GM18502 (cell line): ENCODE measurements around the gene CLEC3B.
"Not testable (repeated sequence)": the region's sequence is repeated elsewhere in the genome, so short reads cannot be mapped to it uniquely, and the experiment has no call there.

Experiments
- ATAC-seq: cut with Tn5 transposase; IDR thresholded peaks from one replicate; pipeline ENCODE4 v1.9.1; 2021; ENCODE audit warnings: mild to moderate bottlenecking; ENCODE audit not compliant: unreplicated experiment, poor library complexity

CLEC3B gene

DNA sequence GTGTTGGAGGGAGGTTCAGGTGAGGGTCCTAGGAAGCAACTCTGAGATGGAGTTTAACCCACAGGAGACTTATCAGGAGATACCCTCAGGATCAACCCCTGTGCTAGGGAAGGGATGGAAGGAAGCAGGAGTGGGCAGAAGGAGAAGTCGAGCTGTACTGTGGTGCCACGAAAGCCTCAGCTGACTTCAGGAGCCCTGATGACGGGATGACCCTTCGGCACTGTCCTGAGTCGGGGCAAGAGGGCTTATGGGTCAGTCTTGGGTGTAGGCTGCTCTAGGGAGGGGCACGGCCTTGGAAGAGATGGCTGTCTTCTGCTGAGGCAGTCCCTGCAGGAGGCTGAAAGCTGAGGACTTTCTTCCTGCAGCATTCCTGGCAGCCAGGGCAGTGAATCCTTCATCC, 7.7 kb downstream of the CLEC3B start:
- ATAC-seq: no peak

DNA sequence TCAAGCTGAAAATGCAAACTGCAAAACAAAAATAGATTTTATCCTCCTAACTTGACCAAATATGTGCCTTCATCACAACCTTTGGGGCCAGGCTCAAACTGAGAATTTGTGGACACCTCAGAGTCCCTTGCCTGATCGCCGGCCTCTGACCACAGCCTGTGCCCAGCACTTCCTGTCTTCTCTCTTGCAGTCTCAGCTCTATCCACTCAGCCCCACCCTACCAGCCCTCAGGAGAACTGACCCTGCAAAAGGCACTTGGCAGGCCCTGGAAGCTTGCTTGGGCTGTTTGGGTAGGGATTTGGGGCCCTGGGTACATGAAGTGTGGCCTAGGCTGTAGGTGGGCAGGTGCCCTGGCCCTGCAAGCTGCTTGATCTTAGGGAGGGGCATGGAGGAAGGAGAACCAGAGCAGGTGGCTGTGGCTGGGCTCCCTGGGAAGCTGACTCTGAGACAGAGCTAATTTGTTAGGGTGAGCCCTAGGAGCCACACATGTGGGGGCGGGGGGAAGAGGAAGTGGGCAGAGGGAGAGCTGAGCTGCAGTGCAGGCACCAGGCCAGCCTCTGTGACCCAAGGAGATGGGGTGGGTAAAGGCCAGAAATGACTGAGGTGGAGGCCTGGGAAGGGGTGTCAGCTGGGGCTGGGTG, 8.6 kb downstream of the CLEC3B start:
- ATAC-seq: peak; percentile 45

- no peak for ATAC-seq
These were observed 9.6 kb downstream of the CLEC3B start for GRCh38 chr3:45035441-45036301.

GRCh38 chr3:45037720-45038455, 11.8 kb downstream of the CLEC3B start:
- peak; percentile 72 for ATAC-seq

DNA sequence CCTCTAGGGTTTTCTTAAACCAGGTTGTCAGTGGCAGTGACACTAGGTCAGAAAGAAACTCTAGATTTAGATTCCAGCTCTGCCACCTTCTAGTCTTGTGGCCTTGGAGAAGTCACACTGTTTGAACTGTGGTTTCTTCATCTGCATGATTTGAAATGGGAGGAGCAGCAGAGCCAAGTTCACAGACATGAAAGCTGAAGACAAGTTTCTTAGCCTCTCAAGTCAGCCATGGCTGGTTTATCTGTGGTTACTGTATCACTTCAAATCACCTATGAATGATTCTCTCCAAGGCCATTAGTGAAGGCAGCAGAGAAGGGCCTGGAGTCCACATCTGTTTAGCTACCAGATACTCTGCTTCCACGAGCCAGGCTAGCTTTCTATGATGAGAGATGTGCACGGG, 15.6 kb downstream of the CLEC3B start:
- no peak for ATAC-seq

- no peak for ATAC-seq
These were observed 16.1 kb downstream of the CLEC3B start for GRCh38 chr3:45042162-45042561.

DNA sequence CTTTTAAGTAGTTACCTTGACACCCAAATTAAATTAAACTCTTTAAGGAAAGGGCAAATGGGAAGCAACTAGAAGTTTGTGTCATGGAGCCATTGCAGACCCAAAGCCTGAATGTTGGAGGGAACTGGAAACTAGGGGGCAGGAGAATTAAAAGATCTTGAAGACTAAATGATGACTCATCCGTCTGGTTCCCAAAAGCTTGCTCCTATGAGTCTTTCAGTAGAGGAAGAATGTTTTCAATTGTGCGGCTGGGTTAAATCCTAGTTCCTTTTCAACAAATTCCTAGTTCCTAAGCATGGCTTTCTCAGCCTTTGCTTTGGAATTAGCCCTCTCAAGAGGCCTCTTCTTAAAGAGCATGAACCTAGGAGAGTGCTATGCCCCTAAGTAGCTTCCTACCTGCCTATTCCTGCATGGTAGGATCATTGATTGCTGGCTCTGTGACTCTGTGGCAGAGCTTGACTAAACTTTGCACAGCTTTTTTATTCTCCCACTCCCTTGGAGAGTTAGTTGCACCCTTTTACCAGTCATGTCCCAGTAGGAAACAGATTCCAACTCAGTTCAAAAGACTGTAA, 17.7 kb downstream of the CLEC3B start:
- ATAC-seq: no peak

DNA sequence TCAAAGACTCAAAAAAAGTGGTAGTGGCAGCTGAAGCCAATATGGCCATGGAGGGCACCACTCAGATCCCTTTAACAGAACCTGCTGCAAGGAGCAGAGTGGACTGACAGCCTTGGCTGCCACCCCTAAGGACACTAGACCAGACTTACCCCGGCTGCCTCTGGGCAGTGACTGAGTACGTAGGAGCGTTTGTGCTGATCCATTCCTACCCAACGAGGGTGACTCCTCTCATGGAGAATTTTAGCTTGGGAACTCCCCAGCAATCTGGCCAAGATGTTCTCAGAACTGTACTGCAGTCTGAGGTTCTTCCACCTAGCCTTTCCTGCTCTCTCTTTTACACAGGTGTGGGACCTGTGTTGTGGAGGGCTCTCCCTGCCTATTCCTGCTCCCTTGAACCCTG, 22.1 kb downstream of the CLEC3B start:
- no peak for ATAC-seq

GRCh38 chr3:45049807-45050206, 23.7 kb downstream of the CLEC3B start:
- ATAC-seq: no peak

DNA sequence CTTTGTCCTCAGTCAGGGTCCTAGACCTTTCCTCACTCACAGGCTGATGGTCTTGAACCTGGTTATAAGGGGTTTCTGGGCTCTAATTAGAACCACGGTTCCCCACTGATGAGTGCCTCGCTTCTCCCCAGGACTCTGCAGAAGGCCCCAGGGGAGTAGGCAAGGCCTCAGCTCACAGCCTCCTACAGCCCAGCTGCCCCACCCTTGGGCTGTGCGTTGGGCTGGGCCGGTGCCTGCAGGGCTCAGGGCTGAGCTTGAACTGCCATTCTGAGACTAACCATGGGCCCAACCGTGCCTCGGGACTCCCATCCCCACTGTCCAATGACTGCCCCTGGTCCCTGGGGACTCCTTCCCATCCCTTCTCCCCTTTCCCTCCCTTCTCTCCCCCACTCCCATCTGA, 25.6 kb downstream of the CLEC3B start:
- no peak for ATAC-seq

DNA sequence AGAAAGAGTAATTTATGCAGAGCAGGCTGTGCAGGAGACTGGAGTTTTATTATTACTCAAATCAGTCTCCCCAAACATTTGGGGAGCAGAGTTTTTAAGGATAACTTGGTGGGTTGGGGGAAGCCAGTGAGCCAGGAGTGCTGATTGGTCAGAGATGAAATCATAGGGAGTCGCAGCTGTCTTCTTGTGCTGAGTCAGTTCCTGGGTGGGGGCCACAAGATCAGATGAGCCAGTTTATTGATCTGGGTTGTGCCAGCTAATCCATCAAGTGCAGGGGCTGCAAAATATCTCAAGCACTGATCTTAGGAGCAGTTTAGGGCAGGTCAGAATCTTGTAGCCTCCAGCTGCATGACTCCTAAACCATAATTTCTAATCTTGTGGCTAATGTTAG, 27.7 kb downstream of the CLEC3B start:
- not testable (repeated sequence) for ATAC-seq

- no peak for ATAC-seq
These were observed 28.2 kb downstream of the CLEC3B start for GRCh38 chr3:45054196-45054857.

- ATAC-seq: no peak
These were observed 28.9 kb downstream of the CLEC3B start for GRCh38 chr3:45055032-45055410.

DNA sequence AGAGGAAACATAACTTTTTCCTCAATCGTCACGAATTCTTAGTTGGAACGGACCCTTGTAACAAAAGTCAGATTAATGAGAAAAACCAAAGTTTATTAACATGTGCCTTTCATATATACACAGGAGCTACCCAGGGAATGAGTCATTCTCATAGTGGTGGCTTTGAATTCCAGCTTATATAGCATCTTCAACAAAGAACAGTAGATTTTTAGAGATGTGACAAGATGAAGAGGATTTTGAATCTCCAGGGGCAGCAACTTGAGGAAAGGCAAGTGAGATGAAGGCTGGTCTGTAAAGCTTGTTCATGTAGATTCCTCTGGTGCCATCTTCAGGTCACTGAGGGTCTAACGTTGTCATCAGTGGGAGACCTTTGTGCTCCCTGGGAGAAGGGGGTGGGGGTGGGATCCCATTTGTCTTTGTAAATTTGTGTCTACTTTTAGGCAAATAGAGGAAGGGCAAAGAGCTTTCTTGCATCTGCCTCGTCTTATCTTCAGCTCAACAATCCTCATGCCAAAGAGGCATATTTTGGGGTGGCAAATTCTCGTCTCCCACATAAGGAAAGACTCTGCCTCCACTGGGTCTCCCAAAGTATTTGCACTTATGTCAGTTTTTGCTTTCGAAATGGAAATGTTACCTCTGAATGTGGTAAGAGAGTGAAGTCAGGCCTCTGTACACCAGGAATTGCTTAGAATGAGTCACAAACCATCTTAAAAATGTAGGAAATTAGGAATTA, 29.5 kb downstream of the CLEC3B start:
- ATAC-seq: no peak

DNA sequence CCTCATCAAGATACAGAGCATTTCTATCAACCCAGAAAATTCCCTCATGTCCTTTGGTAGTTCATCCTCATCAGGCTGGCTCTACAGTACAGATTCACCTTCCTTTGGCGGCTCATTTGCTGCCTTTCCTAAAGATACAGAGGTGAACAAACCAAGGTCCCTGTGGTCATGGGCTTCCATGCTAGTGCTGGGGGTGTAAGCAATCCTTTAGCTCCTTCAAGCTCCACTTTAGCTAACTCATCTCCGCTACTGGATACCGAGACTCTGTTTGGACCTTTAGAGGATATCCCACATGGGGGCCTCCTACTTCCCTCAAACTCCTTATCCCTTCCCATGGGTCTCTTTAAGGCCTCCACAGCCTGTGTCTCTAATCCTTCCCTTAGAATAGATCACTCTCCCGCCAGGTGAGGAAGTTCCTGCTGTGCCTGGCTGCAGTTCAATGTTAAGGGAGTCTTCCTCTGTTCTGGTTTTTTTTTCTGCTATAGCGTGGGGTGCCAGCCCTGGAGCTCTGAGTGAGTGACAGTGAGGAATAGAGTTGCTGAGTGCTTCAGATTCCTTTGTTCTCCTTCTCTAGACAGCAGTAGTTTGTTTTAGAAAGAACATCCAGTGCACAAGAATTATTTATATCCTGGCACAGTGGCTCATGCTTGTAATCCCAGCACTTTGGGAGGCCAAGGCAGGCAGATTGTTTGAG, 30.7 kb downstream of the CLEC3B start:
- ATAC-seq: no peak

DNA sequence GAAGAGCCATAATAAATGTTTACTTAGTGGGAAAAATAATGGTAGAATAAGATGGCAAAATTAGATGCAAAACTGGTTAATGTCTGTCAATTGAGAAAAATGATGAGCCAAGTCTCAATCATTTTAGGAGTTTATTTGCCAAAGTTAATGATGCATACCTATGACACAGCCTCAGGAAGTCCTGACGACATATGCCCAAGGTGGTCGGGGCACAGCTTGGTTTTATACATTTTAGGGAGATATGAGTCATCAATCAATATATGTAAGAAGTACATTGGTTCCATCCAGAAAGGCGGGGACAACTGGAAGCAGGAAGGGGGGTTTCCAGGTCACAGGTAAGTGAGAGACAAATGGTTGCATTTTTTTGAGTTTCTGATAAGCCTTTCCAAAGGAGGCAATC, 31.5 kb downstream of the CLEC3B start:
- no peak for ATAC-seq

DNA sequence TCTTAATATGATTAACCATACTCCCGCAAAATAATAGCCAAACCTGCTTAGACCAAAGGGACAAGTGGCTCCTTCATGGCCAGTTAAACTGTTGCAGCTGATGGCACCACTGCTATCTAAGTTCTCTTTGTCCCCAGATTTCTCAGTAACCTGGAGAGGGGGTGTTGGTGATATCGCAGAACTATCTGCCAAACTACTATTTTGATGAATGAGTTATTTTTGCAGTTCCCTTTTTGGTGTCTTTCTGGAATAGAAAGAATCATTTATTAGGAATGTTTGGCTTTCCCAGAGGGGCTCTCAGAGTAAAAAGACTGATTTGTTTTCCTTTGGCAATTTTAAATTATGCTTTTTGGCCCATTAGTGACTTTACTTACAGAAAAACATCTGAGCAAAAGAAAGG, 33.0 kb downstream of the CLEC3B start:
- ATAC-seq: no peak

- ATAC-seq: no peak
These were observed 34.2 kb downstream of the CLEC3B start for GRCh38 chr3:45060165-45060892.

DNA sequence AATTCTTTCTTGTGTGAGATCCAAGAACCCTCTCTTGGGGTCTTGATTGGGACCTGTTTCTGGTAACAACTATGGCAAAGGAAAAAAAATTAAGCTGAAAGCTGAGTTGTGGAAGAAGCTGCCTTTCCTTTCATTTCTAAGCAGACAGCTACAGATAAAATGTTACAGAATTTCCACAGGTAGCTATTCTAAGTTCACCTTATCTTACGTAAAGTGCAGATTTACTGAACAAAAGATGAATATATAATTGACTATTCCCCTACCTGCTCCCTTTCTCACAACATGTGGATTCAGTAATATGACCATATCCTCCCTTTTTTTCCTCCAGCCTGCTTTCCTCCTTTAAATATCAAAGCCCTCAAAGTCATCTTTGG, 36.6 kb downstream of the CLEC3B start:
- no peak for ATAC-seq
